G401 (cell line): ENCODE results near the gene PLXNA4. TPM values are rescaled to one million over a fixed set of nuclear protein-coding genes. Genes with fewer than 3 reads are reported as not detected.

Source experiments
- DNase-seq: peaks from one replicate; pipeline ENCODE4 v3.0.0-alpha.2; 2015; ENCODE audit warnings: low spot score
- in situ Hi-C: cut with HindIII; loops from 2 replicates; pipeline ENCODE4 v1.10.0; 2016; ENCODE audit warnings: low sequenced_read_pairs, mixed read lengths
- total RNA-seq: library from RNA; depleted of rRNA; stranded (reverse); fragments of >200 nt; shearing (Covaris generic); gene quantifications from 2 replicates; pipeline ENCODE4 v1.2.3, GENCODE V29; 2014

PLXNA4 gene
- total RNA-seq, 1 experiment from 2014 or later = under 0.01 TPM

GRCh38 chr7:132225216-132226030, 350.8 kb downstream of the PLXNA4 start:
- in situ Hi-C loops = no loop called here

DNA sequence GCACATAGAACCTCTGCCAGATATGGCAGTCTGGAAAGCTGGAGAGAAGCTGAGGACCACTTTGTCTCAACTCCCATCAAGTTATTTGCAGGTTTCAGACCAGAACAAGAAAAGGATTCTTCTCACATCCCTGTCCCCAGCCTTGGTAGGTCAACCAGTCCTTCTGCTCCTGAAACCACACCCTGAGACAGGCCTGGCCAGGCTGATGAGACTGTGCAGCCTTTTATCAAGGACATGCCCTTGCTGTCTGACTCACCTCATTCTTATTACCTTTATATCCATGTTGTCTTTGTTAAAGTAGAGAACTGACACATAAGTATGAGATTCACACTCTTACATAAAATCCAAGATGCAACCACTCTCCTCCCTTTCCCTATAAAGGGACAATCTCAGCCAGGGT, 354.9 kb downstream of the PLXNA4 start:
- no peak for DNase-seq
- in situ Hi-C loops = no loop called here

More at GRCh38 chr7:132225216-132226030, 350.8 kb downstream of the PLXNA4 start:
- no peak for DNase-seq

DNA sequence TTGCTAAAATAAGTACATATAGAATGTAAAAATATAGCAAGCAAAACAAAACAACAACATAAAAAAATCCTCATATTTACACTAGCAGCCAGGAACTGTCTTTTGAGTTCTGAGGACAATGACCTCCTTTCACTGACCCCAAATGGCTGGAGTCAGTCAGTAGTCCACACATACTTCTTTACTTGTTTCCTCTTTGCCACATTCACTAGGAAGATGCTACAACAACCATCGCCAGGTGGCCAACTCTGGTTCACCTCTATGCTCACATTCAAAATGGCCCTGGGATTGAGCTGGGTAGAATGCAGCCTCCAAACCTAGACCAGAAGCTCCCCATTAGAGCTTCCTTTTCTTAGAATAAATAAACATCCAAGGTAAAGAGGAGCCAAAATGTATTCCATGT, 356.2 kb downstream of the PLXNA4 start:
- DNase-seq = no peak
- in situ Hi-C loops = no loop called here

- no peak for DNase-seq
- in situ Hi-C loops = no loop called here
These were observed 357.4 kb downstream of the PLXNA4 start for GRCh38 chr7:132218876-132219275.

- in situ Hi-C loops = no loop called here
- DNase-seq = no peak
These were observed 359.3 kb downstream of the PLXNA4 start for GRCh38 chr7:132216847-132217525.

DNA sequence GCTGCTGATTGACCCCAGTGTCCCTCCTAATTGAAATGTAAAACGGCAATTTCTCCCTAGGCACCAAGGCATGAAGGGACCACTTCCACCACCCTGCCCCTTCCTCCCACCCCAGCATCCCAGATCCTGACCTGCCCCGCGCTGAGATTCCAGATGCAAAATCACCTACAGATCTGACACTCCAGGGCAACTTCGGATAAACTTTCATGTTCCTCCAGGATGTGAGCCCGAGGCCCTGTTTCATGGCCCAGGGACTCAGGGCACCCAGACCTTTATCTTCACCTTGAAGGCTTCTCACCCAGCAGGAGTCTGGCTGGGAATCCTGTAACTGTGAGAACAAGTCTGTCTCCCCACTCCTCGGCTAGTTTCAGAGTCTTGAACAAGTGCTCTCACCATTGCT, 361.8 kb downstream of the PLXNA4 start:
- DNase-seq = no peak
- in situ Hi-C loops = no loop called here

GRCh38 chr7:132213583-132213982, 362.7 kb downstream of the PLXNA4 start:
- in situ Hi-C loops = no loop called here

GRCh38 chr7:132211971-132212370, 364.3 kb downstream of the PLXNA4 start:
- in situ Hi-C loops = no loop called here
- peak; percentile 86 for DNase-seq

More at GRCh38 chr7:132213583-132213982, 362.7 kb downstream of the PLXNA4 start:
- no peak for DNase-seq

DNA sequence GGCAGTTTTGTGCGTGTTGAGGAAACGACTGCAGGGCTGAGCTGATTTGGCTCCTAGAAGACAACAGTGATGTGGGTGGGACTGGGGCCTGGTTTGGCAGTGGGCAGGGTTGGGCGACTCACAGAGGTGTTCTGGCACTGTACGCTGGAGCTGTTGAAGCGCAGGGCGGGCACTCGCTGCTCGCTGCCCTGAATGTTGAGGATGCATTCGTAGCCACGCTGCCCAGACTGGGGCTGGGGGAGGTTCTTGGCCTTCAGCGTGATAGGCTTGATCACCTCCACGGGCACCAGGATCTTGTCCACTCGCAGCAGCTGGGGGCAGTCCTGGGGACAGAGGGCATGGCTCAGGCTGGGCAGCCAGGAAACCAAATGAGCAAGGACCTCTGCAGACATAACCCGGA, 365.4 kb downstream of the PLXNA4 start:
- in situ Hi-C loops = no loop called here
- DNase-seq = no peak

DNA sequence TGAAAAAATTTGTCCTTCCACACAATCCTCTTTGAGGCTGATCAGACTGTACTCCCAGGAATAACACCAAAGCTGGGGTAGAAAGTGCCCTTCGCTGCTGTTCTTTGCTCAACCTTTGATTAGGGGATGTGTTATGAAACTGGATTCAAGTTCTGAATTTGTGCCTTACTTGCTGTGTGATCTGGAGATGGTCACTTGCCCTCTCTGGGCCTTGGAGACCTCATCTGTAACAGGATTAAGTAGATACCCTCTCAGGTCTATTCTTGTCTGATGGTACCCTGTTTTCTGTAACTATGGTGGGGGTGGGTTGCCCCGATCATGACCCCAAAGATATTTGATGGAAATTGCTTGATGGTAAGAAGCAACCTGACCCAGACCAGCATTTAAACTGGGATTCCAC, 368.5 kb downstream of the PLXNA4 start:
- in situ Hi-C loops = no loop called here
- DNase-seq = no peak

DNA sequence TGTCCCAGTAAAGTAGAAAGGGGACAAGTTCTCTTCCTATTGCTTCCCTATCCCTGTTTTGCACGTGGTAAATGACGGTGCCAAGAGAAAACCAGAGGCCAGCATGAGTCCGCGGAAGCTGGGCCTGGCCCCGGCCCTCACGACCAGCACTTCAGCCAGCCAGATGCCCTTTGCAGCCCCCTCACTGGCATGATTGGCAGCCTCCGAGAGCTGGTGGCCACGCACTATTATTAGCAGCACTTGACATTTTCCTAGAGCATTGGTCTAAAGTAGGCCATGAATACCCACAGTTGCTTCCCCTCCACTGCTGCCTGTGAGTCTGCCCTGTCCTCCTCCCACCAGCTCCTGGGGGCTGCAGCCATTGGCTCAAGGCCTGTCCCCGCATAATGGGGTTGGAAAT, 369.1 kb downstream of the PLXNA4 start:
- DNase-seq = peak; percentile 17
- in situ Hi-C loops = no loop called here

- in situ Hi-C loops = no loop called here
- DNase-seq = no peak
These were observed 369.7 kb downstream of the PLXNA4 start for GRCh38 chr7:132206594-132206993.

DNA sequence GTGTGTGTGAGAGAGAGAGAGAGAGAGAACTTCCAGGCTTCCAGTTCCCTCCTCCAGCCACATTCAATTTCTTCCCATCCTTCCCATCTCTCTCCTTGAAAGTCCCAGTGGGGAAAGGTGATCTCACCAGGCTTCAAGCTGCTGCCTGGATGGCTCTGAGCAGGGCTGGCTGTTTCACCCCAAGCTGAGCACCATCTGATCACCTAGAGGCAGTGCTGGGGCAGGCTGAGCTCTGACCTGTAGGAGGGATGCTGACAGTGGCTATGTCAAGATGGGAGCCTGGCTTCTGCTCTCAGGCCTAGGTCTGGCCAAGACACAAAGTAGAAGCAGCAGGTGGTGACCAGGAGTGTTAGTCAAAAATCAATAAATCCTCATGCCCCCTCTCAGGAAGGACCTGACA, 370.8 kb downstream of the PLXNA4 start:
- in situ Hi-C loops = no loop called here
- DNase-seq = no peak

DNA sequence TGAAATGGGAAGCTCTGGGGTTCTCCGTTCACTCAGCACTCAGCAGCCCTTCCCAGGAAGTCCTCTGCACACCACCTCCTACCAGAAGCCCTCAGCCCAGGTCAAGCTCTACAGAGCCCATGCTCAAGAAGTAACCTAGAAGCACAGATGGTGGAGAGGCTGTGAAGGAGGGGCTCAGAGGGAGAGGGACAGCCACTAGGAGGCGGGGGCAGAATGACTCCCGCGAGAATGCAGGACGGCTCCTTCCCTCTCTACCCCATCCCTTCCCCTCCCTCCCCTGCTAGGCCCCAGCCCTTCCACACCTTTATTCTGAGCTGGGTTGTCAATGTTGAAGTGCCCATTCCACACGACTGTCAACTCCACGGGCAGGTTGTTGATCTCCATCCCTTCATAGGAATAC, 373.2 kb downstream of the PLXNA4 start:
- no peak for DNase-seq
- in situ Hi-C loops = no loop called here

DNA sequence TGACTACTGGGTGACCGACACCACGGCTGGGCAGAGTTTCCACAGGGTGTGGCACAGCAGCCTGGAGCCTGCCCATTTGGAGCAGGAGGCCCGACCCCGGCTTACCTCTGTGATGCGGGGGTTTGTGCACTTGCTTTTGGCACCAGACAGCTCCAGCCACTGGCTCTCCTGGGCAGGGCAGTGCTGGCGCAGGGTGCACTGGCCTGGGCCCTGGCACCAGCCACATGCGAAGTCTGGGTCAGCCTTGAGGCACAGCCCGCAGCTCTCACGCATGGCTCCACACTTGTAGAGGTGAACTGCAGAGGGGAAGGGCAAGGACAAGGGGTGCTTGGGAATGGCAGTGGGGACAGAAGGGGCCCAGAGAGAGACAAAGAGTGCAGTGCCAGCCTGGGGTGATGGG, 373.7 kb downstream of the PLXNA4 start:
- no peak for DNase-seq
- in situ Hi-C loops = no loop called here

GRCh38 chr7:132200141-132200540, 376.1 kb downstream of the PLXNA4 start:
- DNase-seq = no peak
- in situ Hi-C loops = no loop called here

GRCh38 chr7:132199626-132200025, 376.6 kb downstream of the PLXNA4 start:
- in situ Hi-C loops = no loop called here
- no peak for DNase-seq

DNA sequence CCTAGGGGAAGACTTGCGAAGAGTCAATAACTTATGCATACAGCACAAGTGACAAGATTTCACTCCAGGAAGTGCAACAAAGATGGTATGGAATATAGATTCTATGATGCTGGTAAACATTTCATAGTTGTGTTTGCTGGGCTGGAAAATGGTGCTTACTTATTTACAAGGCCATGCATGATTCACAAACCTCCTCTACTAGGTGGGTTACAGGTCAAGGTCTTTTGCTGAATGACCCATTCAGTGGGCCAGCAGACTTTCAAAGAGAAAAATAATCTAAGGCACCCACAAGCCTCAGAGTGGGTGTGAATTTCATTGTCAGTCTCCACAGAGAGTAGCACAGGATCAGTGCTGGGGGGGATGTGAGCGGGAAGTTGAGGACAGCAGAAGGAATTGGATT, 378.5 kb downstream of the PLXNA4 start:
- in situ Hi-C loops = no loop called here
- no peak for DNase-seq

DNA sequence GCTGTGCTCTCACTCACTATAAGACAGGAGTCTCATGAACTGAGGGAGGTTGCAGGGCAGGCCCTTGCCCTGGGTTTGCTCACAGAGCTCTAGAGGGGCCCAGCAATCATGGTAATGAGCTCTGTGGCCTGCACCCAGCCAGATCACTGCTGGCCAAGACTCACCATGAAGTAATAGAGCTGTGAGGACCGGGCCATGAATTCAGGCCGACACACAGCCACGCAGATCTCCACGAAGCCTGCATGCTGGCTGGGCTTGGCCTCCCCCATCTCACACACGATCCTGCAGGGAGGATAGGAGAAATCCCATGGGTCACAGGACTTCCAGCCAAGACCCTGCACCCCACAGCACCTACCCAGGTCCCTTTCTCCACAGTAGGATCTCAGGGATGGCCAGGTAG, 382.4 kb downstream of the PLXNA4 start:
- no peak for DNase-seq
- in situ Hi-C loops = no loop called here

- in situ Hi-C loops = no loop called here
- no peak for DNase-seq
These were observed 383.5 kb downstream of the PLXNA4 start for GRCh38 chr7:132192809-132193208.

- DNase-seq = no peak
- in situ Hi-C loops = no loop called here
These were observed 384.9 kb downstream of the PLXNA4 start for GRCh38 chr7:132191418-132191817.
